ENCODE data around the gene HOMER3.

DNA sequence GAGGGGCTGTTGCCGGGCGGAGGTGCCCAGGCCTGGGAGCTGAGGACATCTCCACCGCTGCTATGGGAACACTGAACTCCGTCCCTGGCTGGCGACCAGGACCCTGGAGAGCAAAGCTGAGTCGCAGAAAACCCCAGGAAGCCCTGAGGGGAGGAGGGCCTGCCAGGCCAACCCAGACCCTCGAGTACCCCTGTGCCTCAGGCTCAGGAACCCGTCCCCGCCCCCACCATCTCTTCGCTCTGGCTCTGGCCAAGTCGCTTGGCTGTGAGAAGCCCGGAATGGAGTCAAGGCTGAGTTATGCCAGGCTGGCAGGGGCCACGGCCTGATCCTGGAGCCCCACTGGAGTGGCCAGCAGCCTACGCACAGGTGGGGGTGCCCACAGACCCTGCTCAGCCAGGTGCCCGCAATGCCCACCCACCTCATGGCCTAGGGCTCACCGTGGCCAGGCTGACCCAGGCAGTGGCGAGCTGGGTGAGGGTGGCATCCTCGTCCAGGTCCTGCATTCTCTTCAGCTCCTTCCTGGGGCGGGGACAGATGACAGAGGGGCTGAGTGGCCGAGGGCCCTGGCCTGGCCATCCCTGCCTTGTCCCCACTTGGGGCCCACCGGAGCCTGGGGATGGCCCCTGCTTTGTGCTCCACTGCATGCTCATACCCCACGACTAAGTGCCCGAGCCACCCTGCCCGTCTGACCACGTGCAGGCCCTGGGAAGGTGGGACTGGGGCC is 36.5 kb downstream of the HOMER3 start:
- TF ChIP-seq POLR2A (IDR thresholded peaks at IDR 0.05): no peak
- TF ChIP-seq, protein P1, sequence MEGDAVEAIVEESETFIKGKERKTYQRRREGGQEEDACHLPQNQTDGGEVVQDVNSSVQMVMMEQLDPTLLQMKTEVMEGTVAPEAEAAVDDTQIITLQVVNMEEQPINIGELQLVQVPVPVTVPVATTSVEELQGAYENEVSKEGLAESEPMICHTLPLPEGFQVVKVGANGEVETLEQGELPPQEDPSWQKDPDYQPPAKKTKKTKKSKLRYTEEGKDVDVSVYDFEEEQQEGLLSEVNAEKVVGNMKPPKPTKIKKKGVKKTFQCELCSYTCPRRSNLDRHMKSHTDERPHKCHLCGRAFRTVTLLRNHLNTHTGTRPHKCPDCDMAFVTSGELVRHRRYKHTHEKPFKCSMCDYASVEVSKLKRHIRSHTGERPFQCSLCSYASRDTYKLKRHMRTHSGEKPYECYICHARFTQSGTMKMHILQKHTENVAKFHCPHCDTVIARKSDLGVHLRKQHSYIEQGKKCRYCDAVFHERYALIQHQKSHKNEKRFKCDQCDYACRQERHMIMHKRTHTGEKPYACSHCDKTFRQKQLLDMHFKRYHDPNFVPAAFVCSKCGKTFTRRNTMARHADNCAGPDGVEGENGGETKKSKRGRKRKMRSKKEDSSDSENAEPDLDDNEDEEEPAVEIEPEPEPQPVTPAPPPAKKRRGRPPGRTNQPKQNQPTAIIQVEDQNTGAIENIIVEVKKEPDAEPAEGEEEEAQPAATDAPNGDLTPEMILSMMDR (IDR thresholded peaks at IDR 0.05): no peak
- no peak for TF ChIP-seq POLR2AphosphoS5 (IDR thresholded peaks at IDR 0.05)
